IgD-negative memory B cell (primary cell): Measurements from ENCODE around the gene TMEM132D. TPM values are rescaled to one million over a fixed set of nuclear protein-coding genes. Genes with fewer than 3 reads are reported as not detected.

Experiments
- H3K27ac Mint-ChIP-seq, 3 donors: one replicate each; pipeline ENCODE4 v1.8.0; 2020 to 2022; ENCODE audit warnings: mild to moderate bottlenecking in 3 of 3, mixed read lengths in 3 of 3, moderate library complexity in 1 of 3
- H3K27me3 Mint-ChIP-seq: one replicate; pipeline ENCODE4 v1.8.0; 2021; ENCODE audit warnings: mixed read lengths
- H3K36me3 Mint-ChIP-seq: one replicate; pipeline ENCODE4 v1.8.0; 2020; ENCODE audit warnings: mild to moderate bottlenecking, mixed read lengths
- H3K4me1 Mint-ChIP-seq, 3 donors: one replicate each; pipeline ENCODE4 v1.8.0; 2020 to 2022; ENCODE audit warnings: mixed read lengths in 3 of 3, mild to moderate bottlenecking in 1 of 3
- H3K4me3 Mint-ChIP-seq, 4 donors: one replicate each; pipeline ENCODE4 v1.8.0; 2020 to 2022; ENCODE audit warnings: mild to moderate bottlenecking in 4 of 4, mixed read lengths in 4 of 4, moderate library complexity in 3 of 4
- H3K9me3 Mint-ChIP-seq, 3 donors: one replicate each; pipeline ENCODE4 v1.8.0; 2020 to 2021; ENCODE audit warnings: mixed read lengths in 3 of 3, mild to moderate bottlenecking in 1 of 3
- polyA plus RNA-seq: library from polyadenylated mRNA; unstranded; fragments of 300-500 nt; fragmentation: Illumina TruSeq; gene quantifications from one replicate; pipeline ENCODE4 v1.2.3, GENCODE V29; 2021

TMEM132D gene
- polyA plus RNA-seq, 1 donor from 2014 or later, result not detected

DNA sequence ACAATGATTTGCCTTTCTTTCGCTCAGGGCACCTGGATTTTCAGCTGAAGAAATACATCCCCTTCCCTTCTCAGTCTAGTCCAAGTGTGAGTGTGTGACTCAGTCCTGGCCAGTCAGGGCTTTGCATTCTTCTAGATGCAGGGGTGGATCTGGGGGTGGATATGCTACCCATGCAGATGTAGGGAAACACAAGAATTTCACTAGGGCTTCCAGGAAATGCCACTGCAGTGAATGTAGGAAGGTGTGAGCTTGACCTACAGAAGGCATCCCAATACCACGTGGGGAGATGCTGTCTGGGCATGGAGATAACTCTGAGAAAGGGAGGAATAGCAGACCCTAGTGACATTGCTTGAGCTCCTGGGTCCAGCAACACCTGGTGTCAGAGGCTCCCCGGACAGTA, 646.3 kb downstream of the TMEM132D start:
- H3K4me3 Mint-ChIP-seq, result no peak overlapping the region
- peaks cover 2 to 5% (median 3%) of the 10 kb centered on the region in 3 donors for H3K9me3 Mint-ChIP-seq
- no peaks in the 10 kb centered on the region for H3K4me1 Mint-ChIP-seq
- H3K36me3 Mint-ChIP-seq, result no peaks in the 10 kb centered on the region
- H3K27ac Mint-ChIP-seq, result no peak overlapping the region
- peaks cover 2% of the 10 kb centered on the region for H3K27me3 Mint-ChIP-seq

DNA sequence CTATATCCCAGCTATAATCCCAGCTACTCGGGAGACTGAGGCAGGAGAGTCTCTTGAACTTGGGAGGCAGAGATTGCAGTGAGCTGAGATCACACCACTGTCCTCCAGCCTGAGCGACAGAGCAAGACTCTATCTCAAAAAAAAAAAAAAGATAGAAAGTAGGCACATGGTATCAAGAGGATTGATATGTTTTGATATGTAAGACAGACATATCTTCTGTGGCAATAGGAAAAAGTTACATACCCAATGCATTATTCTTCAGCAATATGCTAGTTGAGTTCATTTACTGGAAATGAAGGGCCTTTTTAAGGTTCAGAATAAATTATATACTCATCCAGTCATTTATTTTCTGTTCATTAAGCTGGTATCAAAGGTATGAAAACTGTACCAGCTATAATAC, 657.2 kb downstream of the TMEM132D start:
- Mint-ChIP-seq H3K4me1 (no peaks in the 10 kb centered on the region), H3K4me3 (no peak overlapping the region), H3K27ac (no peak overlapping the region), H3K27me3 (no peaks in the 10 kb centered on the region), H3K36me3 (no peaks in the 10 kb centered on the region), H3K9me3 (peaks cover 7 to 8% (median 8%) of the 10 kb centered on the region in 3 donors)

DNA sequence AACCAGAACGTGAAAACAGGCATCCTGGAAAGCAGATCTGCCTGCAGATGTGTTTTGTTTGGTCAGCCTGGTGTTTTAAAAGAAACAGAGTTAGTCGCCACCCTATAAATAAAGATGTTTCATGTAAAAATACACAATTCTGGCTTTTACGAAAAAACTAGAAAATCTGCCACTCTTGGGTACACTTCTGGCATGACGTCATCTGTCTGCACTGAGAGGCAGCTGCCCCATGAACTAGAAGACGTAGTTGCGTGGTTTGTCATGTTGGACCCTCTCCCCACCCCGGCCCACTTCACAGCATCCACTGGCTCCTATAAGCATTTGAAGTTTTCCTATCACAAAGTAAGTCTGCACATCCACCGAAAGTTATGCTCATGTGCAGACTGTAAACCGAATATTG, 658.1 kb downstream of the TMEM132D start:
- Mint-ChIP-seq H3K27me3 (no peaks in the 10 kb centered on the region), H3K4me1 (no peaks in the 10 kb centered on the region), H3K36me3 (no peaks in the 10 kb centered on the region), H3K27ac (no peak overlapping the region), H3K9me3 (peaks cover 7 to 8% (median 7%) of the 10 kb centered on the region in 3 donors), H3K4me3 (no peak overlapping the region)

DNA sequence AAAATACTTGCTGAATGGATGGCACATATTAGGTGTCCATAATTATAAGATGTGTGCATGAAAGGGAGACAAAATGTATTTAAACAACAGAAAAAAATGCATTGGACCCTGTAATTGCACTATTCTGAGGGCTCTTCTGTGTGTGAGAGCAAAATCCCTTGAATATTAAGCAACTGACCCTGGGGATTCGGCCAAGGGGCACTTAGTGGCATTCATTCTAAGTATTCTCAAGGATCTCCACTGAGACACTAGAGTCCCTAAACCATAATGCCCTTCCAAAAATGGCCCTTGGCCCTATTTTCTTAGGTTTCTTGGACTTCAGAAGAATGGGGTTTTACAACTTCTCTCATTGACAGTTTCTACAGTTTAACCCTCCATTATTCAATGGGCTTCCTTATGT, 662.0 kb downstream of the TMEM132D start:
- no peaks in the 10 kb centered on the region for H3K36me3 Mint-ChIP-seq
- peaks cover 6 to 17% (median 9%) of the 10 kb centered on the region in 3 donors for H3K9me3 Mint-ChIP-seq
- no peaks in the 10 kb centered on the region for H3K4me1 Mint-ChIP-seq

DNA sequence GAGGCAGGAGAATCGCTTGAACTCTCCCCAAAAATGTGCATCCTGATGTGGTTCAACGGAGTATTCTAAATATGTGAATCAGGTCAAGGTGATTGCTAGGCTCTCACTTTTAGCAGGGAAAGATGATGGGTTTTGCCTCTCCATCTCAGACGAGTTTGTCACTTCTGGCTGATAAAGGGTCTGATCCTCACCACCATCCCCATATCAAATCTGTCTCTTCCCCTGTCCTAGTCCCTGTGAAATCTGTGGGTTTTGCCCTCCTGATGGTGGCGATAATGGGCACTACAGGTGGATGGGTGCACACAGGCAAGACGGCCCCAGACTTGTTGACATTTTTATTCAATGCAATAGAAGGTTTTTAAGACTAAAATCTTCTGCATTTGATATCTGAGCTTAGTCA, 665.9 kb downstream of the TMEM132D start:
- H3K27me3 Mint-ChIP-seq, result peaks cover 2% of the 10 kb centered on the region
- peaks cover 0 to 16% (median 6%) of the 10 kb centered on the region in 3 donors for H3K9me3 Mint-ChIP-seq
- no peaks in the 10 kb centered on the region for H3K36me3 Mint-ChIP-seq
- H3K27ac Mint-ChIP-seq, result no peak overlapping the region
- H3K4me1 Mint-ChIP-seq, result no peaks in the 10 kb centered on the region
- no peak overlapping the region for H3K4me3 Mint-ChIP-seq

More for the DNA sequence above, 662.0 kb downstream of the TMEM132D start:
- H3K27me3 Mint-ChIP-seq, result no peaks in the 10 kb centered on the region
- no peak overlapping the region for H3K27ac Mint-ChIP-seq
- H3K4me3 Mint-ChIP-seq, result no peak overlapping the region

DNA sequence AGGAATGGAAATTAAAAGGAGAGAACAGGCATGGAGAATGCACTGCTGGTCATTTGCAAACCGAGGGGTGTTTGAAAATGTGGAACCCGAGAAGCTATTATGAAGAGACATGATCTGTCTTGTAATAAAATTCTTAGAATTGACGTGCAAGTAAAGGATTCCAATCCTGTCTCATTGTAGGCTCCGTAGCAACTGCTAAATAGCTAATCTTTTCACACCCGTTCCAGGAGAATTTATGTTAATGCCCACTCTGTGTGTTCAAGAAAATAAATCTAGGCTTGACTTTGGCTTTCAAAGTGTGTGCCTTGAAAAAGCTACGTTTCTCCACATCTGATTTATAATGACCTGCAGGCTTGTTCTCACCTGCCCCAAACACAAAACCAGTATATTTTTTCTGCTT, 669.6 kb downstream of the TMEM132D start:
- no peaks in the 10 kb centered on the region for H3K4me1 Mint-ChIP-seq
- peaks cover 1% of the 10 kb centered on the region for H3K36me3 Mint-ChIP-seq
- H3K27me3 Mint-ChIP-seq, result peaks cover 2% of the 10 kb centered on the region
- H3K4me3 Mint-ChIP-seq, result no peak overlapping the region
- H3K27ac Mint-ChIP-seq, result no peak overlapping the region
- peaks cover 0 to 9% (median 1%) of the 10 kb centered on the region in 3 donors for H3K9me3 Mint-ChIP-seq

DNA sequence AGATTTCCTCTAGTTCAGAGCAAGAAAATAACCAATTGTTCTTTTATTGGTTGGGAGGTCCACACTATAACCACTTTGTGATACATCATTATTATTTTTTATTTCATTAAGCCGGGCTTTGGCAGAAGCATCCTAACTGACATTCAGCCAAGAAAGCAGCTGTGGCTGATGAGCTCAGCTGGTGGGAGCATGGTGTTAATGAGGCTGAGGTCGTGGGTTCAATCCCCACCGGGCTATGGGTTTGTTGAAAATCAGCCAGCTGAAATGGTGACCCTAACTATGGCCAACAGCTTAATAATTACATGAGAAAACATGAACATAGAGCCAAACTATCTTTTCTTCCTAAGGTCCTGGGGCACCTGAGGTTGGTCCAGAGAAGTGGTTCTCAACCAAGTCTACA, 672.3 kb downstream of the TMEM132D start:
- Mint-ChIP-seq H3K9me3 (peaks cover 0 to 4% (median 3%) of the 10 kb centered on the region in 3 donors), H3K4me1 (no peaks in the 10 kb centered on the region), H3K27me3 (peaks cover under 1% of the 10 kb centered on the region), H3K36me3 (peaks cover 1% of the 10 kb centered on the region), H3K27ac (no peak overlapping the region), H3K4me3 (no peak overlapping the region)

DNA sequence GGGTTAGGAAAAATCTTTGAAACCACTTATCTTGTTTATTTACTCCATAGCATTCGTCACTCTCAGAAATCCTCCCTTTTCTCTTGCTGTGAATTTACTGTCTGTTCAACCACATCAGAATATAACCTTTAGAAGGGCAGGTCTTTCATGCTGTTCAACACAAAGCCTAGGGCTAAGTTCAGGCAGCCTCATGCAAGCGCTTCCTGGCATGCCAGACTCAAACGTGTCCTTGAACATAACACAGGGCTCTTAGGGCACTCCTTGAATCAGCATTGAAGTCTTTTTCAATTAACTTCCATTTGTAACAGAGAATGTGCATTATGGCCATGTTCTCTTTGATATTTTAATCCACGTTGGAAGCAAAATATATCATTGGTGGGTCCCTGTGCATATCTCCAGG, 672.8 kb downstream of the TMEM132D start:
- Mint-ChIP-seq H3K27me3 (no peaks in the 10 kb centered on the region), H3K36me3 (peaks cover 1% of the 10 kb centered on the region), H3K9me3 (peaks cover 0 to 4% (median 3%) of the 10 kb centered on the region in 3 donors), H3K4me1 (no peaks in the 10 kb centered on the region), H3K27ac (no peak overlapping the region), H3K4me3 (no peak overlapping the region)

DNA sequence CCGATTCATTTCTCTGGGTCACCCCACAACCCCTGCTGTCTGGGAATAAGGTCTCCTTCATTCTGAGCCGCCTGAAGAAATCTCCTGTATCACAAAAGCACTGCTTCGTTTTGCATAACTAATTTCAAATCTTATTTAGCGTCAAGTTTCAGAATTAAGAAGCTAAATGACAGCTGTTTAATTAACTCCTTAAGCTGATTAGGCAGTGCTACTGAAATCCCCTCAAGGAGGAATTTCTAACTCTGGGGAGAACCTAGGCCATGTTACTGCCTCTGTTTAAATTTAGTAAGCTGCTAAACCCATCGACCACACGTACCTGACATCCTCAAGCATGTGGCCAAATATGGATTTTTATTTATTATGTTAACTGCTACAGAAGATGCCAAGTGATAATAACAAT, 677.0 kb downstream of the TMEM132D start:
- H3K4me1 Mint-ChIP-seq, result no peaks in the 10 kb centered on the region
- H3K27me3 Mint-ChIP-seq, result no peaks in the 10 kb centered on the region
- H3K36me3 Mint-ChIP-seq, result peaks cover 1% of the 10 kb centered on the region
- peaks cover 3 to 4% (median 4%) of the 10 kb centered on the region in 3 donors for H3K9me3 Mint-ChIP-seq
- no peak overlapping the region for H3K4me3 Mint-ChIP-seq
- no peak overlapping the region for H3K27ac Mint-ChIP-seq

DNA sequence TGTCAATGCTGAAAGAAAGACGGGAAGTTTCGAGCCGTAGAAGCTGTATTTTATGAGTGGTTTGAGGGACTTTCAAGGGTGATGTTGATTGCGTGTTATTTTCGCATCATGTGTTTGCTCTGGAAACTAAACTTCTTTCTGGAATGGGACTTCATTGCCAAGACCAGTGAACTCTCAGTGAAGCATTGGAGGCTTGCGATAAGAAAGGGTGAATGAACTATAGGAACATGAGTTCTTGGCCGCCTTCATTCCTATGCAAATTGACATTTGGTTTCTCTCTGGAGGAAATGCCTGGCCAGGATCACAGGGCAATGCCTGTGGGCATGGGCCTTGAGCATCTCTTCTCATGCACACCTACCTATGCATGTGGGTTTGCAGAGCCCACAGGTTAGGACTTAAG, 677.8 kb downstream of the TMEM132D start:
- Mint-ChIP-seq H3K4me3 (no peak overlapping the region), H3K27me3 (no peaks in the 10 kb centered on the region), H3K27ac (no peak overlapping the region), H3K4me1 (no peaks in the 10 kb centered on the region), H3K9me3 (peaks cover 3 to 7% (median 4%) of the 10 kb centered on the region in 3 donors), H3K36me3 (no peaks in the 10 kb centered on the region)

DNA sequence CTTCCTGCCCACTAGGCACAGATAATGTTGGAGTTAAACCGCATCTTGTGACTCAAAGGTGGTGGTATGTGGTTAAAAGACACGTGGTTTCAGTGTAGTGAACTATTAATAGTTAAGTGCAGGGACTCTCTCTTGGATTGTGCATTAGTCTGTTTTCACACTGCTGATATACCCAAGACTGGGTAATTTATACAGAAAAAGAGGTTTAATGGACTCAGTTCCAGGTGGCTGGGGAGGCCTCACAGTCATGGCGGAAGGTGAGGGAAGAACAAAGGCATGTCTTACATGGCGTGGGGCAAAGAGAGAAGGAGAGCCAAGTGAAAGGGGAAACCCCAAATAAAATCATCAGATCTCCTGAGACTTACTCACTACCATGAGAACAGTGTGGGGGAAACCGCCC, 688.3 kb downstream of the TMEM132D start:
- H3K27me3 Mint-ChIP-seq, result no peaks in the 10 kb centered on the region
- no peaks in the 10 kb centered on the region for H3K4me1 Mint-ChIP-seq
- H3K36me3 Mint-ChIP-seq, result no peaks in the 10 kb centered on the region
- H3K4me3 Mint-ChIP-seq, result no peak overlapping the region
- H3K9me3 Mint-ChIP-seq, result peaks cover 8 to 16% (median 15%) of the 10 kb centered on the region in 3 donors
- H3K27ac Mint-ChIP-seq, result no peak overlapping the region

DNA sequence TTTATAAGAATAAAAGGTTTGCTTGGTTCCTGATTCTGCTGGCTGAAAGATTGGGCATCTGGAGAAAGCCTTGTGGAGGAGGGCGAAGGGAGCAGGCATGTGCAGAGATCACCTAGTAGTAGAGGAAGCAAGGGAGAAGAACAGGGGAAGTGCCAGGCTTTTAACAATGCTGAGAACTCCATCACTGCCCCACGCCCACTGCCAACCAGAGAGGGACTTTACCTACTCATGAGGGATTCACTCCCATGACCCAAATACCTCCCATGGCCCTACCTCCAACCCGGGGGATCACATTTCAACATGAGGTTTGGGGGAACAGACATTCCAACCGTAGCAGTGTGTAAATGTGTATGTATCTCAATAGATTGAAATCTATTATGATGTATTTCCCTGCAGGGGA, 690.3 kb downstream of the TMEM132D start:
- no peak overlapping the region for H3K27ac Mint-ChIP-seq
- no peaks in the 10 kb centered on the region for H3K36me3 Mint-ChIP-seq
- H3K27me3 Mint-ChIP-seq, result no peaks in the 10 kb centered on the region
- H3K9me3 Mint-ChIP-seq, result peaks cover 8 to 15% (median 11%) of the 10 kb centered on the region in 3 donors
- no peak overlapping the region for H3K4me3 Mint-ChIP-seq
- H3K4me1 Mint-ChIP-seq, result no peaks in the 10 kb centered on the region

DNA sequence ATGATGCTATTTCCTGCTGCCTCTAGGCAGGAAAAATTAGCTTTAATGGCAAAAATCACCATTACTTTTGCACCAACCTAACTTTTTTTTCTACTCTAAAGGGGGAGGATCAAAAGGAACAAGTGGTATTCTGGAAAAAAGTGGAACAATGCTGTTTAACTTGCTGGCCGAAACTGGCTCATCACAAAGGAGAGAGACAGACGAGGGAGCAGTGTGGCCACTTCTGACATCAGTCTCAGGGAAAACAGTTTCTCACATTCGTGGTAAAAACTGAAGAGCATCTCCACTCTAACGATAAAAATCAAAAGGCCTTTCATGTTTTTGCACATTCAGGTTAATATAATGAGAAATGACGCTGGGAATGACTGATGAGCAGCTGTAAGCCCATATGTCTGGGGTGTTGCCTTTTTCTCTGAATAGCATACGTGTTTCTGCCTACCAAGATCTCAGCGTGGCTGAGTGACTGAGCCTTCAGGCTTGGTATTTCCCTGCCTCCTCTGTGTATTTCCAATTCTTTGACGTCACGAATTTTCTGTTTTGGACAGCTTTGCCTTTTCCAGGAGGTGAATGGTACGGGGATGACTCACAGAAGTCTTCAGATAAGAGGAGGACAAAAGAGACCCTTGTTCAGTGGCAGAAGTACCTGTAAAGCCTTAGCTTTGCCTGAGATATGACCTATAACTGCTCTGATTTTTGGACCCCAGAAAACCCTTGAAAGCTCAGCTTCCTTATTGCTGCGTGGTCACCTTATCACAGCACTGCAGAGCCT, 691.8 kb downstream of the TMEM132D start:
- Mint-ChIP-seq H3K4me1 (no peaks in the 10 kb centered on the region), H3K27me3 (no peaks in the 10 kb centered on the region), H3K4me3 (no peak overlapping the region), H3K9me3 (peaks cover 8 to 15% (median 9%) of the 10 kb centered on the region in 3 donors), H3K36me3 (no peaks in the 10 kb centered on the region), H3K27ac (no peak overlapping the region)

DNA sequence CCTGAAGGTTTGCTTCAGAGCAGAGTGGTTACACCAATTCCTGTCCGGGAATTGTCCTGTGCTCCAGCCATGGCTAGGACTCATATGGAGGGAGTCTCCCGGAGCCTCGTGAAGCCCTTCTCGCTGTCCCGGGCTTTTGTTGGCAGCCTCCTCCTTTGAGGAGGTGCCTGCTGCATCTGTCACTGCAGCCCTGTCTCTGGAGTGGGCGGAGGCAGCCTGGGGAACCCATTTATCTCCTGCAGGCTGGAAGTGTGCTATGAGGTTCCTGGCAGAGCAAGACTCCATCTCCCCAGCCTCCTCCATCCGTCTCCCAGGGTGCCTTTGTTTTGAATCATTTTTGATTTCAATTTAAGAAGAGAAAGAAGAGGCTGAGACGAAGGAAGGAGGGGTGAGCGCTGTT, 695.3 kb downstream of the TMEM132D start:
- peaks cover 0 to 1% (median 0%) of the 10 kb centered on the region in 3 donors for H3K9me3 Mint-ChIP-seq
- H3K4me3 Mint-ChIP-seq, result no peak overlapping the region
- H3K27ac Mint-ChIP-seq, result no peak overlapping the region
- peaks cover 2% of the 10 kb centered on the region for H3K27me3 Mint-ChIP-seq
- H3K36me3 Mint-ChIP-seq, result no peaks in the 10 kb centered on the region
- no peaks in the 10 kb centered on the region for H3K4me1 Mint-ChIP-seq

DNA sequence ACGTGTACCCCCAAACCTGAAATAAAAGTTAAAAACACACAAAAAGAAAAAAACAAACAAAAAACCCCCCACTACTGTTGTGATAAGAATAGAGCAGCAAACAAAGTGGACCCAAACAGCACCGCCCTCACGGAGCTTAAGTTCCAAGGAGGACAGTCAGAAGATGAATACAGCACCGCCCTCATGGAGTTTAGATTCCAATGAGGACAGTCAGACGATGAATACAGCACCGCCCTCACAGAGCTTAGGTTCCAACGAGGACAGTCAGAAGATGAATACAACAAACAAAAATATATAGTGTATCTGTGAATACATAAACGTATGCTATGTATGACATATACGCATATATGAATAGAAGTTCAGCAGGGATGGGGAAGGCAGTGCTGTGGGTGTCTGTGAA, 696.7 kb downstream of the TMEM132D start:
- Mint-ChIP-seq H3K4me1 (no peaks in the 10 kb centered on the region), H3K4me3 (no peak overlapping the region), H3K27ac (no peak overlapping the region), H3K9me3 (peaks cover 0 to 1% (median 0%) of the 10 kb centered on the region in 3 donors), H3K27me3 (peaks cover 2% of the 10 kb centered on the region), H3K36me3 (no peaks in the 10 kb centered on the region)

DNA sequence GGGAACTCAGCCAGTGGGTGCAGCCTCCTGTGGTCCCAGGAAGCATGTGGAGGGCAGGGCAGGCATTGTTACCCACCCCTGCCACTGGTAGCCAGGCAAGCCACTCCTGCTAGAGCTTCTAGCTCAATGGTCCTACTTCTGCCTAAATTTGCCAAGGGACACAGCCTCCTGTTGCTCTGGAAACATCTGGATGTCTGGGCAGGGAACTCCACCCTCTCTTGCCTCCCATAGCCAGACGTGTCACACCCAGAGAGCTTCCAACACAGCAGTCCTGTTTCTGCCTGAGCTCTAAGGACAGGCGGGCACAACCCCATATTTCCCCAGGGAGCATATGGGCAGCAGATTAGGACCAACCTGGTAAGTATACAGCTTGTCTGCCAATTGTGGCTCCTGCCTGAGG, 700.4 kb downstream of the TMEM132D start:
- H3K27ac Mint-ChIP-seq, result no peak overlapping the region
- H3K36me3 Mint-ChIP-seq, result no peaks in the 10 kb centered on the region

More for the DNA sequence above, 700.4 kb downstream of the TMEM132D start:
- H3K4me1 Mint-ChIP-seq, result no peaks in the 10 kb centered on the region
- no peak overlapping the region for H3K4me3 Mint-ChIP-seq
- peaks cover 2% of the 10 kb centered on the region for H3K27me3 Mint-ChIP-seq
- peaks cover 0 to 9% (median 0%) of the 10 kb centered on the region in 3 donors for H3K9me3 Mint-ChIP-seq
